Posterior cingulate gyrus (tissue), 11 donors: ENCODE data around the gene HRK.

Source experiments
- DNase-seq, 10 donors: peaks; one replicate each; pipeline versions ENCODE4 v3.0.0 to v3.0.0-alpha.2; 2020 to 2021; ENCODE audit warnings: mixed read lengths in 3 of 10
- intact Hi-C: fragments of 100-400 bp; cut with DNase I; formaldehyde crosslinking; loops from one replicate; pipeline ENCODE4 v1.15.1; 2023

Gene HRK

DNA sequence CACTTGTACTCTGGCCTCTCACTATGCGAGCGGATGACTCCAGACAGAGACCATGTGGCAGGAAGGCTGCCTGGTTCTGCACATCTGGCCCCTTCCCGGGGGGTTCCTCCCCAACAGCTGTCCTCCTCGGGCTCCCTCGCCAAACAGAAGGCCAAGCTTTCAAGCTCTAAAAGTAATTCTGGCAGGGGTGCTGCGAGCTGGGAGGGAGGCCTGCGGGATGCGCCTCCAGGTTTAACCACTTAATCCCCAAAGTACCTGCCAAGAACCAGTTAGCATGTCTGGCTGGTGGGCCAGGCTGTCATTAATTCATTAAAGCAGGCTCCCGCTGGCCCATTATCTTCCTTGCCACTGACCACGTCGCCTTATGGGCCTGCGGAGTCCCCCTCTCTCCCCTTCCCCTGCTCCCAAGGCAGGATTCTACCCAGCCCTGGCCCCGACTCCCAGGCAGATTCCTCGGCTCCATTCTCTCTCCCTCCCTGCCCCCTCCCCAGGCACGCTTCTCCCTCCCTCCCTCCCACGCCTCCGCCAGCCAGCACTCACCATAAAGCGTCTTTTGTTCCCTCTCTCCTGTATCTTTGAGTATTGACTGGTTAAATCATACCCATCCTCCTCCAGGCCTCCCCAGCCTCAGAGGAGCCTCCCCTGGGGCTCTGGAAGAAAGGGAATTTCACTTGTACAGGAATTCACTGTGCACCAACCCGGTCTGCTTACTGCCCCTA lies 4.9 kb downstream of the HRK start:
- intact Hi-C loops = no loop called here
- DNase-seq = peak in 1 of 10 donors; percentile 72

- intact Hi-C loops = no loop called here
- DNase-seq = peak in 1 of 10 donors; percentile 26
Measured at GRCh38 chr12:116874324-116874995, 6.8 kb downstream of the HRK start.

DNA sequence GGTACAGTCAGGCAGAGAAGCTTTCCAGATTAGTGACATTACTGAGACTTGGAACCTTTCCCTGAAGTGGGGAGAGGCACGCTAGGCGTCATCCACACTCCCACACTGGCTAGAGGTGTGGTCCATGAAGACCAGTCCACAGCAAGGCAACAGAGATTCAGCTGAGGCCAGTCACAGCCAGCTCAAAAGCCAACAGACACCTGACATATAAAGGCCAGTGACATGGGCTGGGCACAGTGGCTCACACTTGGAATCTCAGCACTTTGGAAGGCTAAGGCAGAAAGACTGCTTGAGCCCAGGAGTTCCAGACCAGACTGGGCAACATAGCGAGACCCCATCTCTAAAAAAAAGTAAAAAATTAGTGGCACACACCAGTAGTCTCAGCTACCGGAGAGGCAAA lies 10.9 kb downstream of the HRK start:
- intact Hi-C loops = no loop called here
- no peak for DNase-seq

- no peak for DNase-seq
- intact Hi-C loops = no loop called here
Measured at GRCh38 chr12:116867523-116867922, 13.7 kb downstream of the HRK start.

DNA sequence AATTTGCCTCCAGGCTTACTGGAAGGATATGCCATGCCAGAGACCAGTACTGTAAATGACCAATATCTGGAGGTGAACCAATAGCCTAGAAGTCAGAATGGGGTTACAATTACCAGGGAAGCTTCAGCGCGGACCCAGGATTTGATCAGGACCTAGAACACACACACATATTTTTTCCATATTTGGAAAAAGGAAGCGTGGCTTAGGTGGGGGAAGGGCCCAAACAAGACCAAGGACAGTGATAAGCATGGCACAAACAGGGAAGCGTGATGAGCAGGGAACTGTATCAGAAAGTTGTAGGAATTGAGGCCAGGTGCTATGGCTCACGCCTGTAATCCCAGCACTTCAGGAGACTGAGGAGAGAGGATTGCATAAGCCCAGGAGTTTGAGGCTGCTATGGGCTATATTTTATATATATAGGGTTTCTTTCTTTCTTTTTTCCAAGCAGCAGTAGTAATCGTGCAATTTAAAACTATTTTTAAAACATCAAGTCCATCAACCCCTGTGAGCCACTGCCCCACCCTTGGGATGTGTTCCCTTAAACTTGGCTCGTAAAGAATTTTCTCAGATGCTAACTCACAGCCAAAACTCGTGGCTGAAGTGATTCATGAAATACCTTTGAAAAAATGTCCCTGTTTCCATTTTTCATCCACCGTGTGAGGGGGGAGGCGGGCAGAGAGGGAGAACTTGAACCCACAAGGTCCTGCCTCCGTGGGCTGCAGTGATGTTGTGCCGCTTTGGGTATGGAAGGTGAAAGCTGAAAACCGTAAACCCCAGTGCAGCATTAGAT lies 16.7 kb downstream of the HRK start:
- DNase-seq = peak in 1 of 10 donors; percentile 4
- intact Hi-C loops = loop anchor here (5.0 kb wide), 1 partner anchor 47 kb away; no protein-coding TSS in a partner anchor

DNA sequence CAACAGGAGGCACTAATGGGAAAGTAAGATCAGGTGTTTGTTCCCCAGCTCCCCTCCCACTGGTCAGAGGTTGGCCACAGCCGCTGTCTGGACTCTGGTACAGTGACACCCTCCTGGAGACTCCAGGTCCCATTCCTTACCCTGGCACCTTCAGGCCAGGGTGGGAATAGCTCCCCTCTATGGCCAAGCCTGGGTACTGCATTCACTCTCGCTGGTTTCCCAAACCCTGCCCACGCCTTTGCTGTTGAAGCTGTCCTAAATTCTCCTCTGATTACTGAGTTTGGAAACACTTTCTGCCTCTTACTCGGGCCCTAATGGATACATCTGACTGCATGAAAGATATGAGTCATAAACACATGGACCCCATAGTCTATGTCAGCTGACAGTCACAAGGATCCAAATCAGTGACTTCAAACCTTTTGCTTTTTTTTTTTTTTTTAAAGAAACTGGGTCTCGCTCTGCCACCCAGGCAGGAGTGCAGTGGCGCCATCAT lies 17.9 kb downstream of the HRK start:
- peak in 1 of 10 donors; percentile 83 for DNase-seq
- intact Hi-C loops = loop anchor here (5.0 kb wide), 1 partner anchor 46 kb away; no protein-coding TSS in a partner anchor

- DNase-seq = no peak
Measured at GRCh38 chr12:116862167-116862566, 19.1 kb downstream of the HRK start.

GRCh38 chr12:116861320-116861719 lies 19.9 kb downstream of the HRK start:
- intact Hi-C loops = loop anchor here (5.0 kb wide), 1 partner anchor 44 kb away; no protein-coding TSS in a partner anchor
- DNase-seq = peak; percentile 53 to 96 (median 80)

More at GRCh38 chr12:116862167-116862566, 19.1 kb downstream of the HRK start:
- intact Hi-C loops = loop anchor here (5.0 kb wide), 1 partner anchor 45 kb away; no protein-coding TSS in a partner anchor

DNA sequence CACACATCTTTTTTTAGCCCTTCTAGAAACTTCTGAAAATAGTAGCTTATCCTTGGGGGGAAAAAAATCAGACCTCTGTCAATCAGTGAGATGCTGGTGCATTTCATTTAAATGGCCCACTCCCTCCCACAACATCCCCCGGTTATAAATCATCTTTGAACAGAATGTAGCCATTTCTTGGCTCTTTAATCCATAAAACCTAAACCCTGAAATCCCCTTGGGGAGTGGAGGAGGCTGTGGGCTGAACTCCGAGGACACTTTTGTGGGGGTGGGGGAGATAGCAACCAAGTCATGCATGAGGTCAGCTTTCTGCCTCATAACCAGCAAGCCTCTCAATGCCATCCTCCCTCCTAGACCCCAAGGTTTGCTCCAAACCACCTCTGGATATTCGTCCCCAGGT lies 21.0 kb downstream of the HRK start:
- intact Hi-C loops = loop anchor here (5.0 kb wide), 1 partner anchor 43 kb away; no protein-coding TSS in a partner anchor
- no peak for DNase-seq

GRCh38 chr12:116859079-116859478 lies 22.2 kb downstream of the HRK start:
- peak in 1 of 10 donors; percentile 22 for DNase-seq
- intact Hi-C loops = no loop called here

GRCh38 chr12:116856729-116857128 lies 24.5 kb downstream of the HRK start:
- intact Hi-C loops = no loop called here
- DNase-seq = peak in 1 of 10 donors; percentile 30

- peak in 1 of 10 donors; percentile 50 for DNase-seq
Measured at GRCh38 chr12:116855744-116856470, 25.3 kb downstream of the HRK start.

GRCh38 chr12:116853507-116853906 lies 27.7 kb downstream of the HRK start:
- intact Hi-C loops = no loop called here
- peak in 1 of 10 donors; percentile 22 for DNase-seq

More at GRCh38 chr12:116855744-116856470, 25.3 kb downstream of the HRK start:
- intact Hi-C loops = no loop called here

- no peak for DNase-seq
- intact Hi-C loops = no loop called here
Measured at GRCh38 chr12:116852303-116852702, 28.9 kb downstream of the HRK start.

- intact Hi-C loops = no loop called here
Measured at GRCh38 chr12:116849216-116849615, 32.0 kb downstream of the HRK start.

GRCh38 chr12:116843085-116843484 lies 38.2 kb downstream of the HRK start:
- intact Hi-C loops = no loop called here
- DNase-seq = peak in 2 of 10 donors; percentile 17 to 57

More at GRCh38 chr12:116849216-116849615, 32.0 kb downstream of the HRK start:
- DNase-seq = peak in 1 of 10 donors; percentile 71

GRCh38 chr12:116839287-116839830 lies 41.9 kb downstream of the HRK start:
- DNase-seq = no peak
- intact Hi-C loops = no loop called here

DNA sequence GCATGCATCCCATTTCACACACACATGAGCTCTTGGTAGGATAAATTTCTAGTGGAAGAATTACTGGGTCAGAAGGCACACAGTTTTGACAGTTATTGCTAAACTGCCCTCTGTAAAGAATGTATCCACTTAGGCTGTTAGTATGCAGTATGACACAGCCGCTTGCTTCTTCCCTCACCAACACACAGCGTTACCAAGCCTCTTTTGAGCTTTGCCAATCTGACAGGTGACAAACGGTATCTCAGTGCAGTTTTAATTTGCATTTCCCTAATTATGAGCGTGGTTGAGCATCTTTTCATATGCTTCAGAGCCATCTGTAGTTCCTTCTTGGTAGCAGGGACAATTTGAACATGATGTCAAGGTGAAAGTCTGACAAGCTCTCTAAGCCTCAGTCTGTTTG lies 42.9 kb downstream of the HRK start:
- intact Hi-C loops = no loop called here
- DNase-seq = no peak

DNA sequence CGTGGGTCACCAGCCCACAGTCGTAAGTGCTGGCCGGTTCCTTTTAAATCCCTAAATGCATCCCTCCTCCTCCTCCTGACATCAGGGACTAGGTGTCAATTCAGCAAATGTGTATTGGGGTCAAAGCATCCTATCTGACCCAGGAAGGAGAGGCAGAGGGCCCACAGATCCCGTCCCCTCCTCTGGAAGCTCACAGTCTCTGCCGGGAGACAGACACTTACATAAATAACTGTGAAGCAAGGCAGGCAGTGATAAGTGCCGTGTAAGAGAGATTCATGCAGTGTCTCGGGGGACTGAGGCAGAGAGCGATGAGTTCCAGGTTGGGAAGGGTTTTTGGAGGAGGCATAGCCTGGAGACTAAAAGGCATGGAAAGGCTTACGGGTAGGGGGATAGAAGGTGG lies 44.1 kb downstream of the HRK start:
- no peak for DNase-seq
- intact Hi-C loops = no loop called here
